ENCODE measurements around the gene TXK.

TXK gene

DNA sequence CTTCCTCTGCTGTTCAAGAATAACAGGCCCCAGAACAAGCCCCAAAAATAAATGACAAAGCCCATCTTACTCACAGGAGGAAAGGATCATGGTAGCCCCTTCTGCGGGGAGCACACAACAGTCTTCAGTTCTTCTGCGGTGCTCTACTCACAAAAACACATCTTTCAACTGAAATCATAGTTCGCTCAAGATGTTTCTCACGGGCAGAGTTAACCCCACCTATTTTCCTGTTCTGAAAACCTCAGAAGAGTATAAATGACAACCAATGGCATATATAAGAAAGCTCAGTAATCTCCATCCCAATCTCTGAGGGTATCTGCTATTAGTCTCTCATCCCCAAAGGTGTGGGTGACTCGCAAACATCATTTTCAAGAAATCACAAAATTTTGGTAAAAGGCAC, at the start of gene TXK:
TXK (minus strand) TSS at position 170 of the 400 bp plus-strand sequence; CDS start at position 90, 80 bp downstream.
- no peak for TF ChIP-seq CTCF (IDR thresholded peaks at IDR 0.05; ENCODE audit: low read depth, low read length, missing control alignments)
- DNase-seq (ENCODE audit: extremely low read depth, low read depth), result no peak
- no peak within 1 kb of the TSS for H3K4me3 ChIP-seq (replicated peaks; ENCODE audit: low read depth, low read length)

GRCh38 chr4:48180234-48180633, 46.2 kb upstream of the TXK start:
- TF ChIP-seq CTCF (IDR thresholded peaks at IDR 0.05; ENCODE audit: low read depth, low read length, missing control alignments), result no peak
- no peak overlapping the region for H3K4me3 ChIP-seq (replicated peaks; ENCODE audit: low read depth, low read length)
- DNase-seq (ENCODE audit: extremely low read depth, low read depth), result no peak

GRCh38 chr4:48178931-48179330, 44.9 kb upstream of the TXK start:
- DNase-seq (ENCODE audit: extremely low read depth, low read depth), result no peak
- TF ChIP-seq CTCF (IDR thresholded peaks at IDR 0.05; ENCODE audit: low read depth, low read length, missing control alignments), result no peak
- no peak overlapping the region for H3K4me3 ChIP-seq (replicated peaks; ENCODE audit: low read depth, low read length)

- TF ChIP-seq CTCF (IDR thresholded peaks at IDR 0.05; ENCODE audit: low read depth, low read length, missing control alignments), result no peak
- H3K4me3 ChIP-seq (replicated peaks; ENCODE audit: low read depth, low read length), result no peak overlapping the region
These were observed 41.8 kb upstream of the TXK start for GRCh38 chr4:48175806-48176205.

DNA sequence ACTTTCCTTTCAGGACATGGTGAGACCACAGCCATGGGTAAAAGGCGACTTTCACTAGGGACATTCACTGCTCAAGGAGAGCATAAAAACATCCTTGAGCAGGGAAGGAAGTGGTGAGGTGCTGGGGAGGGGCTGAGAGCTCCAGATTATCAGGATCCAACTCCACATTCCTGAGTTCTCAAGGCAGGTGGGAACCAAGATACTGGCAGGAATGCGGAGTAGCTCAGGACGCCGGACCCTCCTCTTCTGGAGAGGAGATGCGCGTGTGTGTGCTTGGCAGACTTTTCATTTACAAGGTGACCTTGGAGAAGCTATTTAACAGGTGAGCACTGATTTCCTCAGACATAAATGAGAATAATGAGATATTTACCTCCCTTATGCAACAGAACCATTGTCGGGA, 41.3 kb upstream of the TXK start:
- TF ChIP-seq CTCF (IDR thresholded peaks at IDR 0.05; ENCODE audit: low read depth, low read length, missing control alignments), result no peak
- DNase-seq (ENCODE audit: extremely low read depth, low read depth), result no peak
- H3K4me3 ChIP-seq (replicated peaks; ENCODE audit: low read depth, low read length), result no peak overlapping the region

More at GRCh38 chr4:48175806-48176205, 41.8 kb upstream of the TXK start:
- no peak for DNase-seq (ENCODE audit: extremely low read depth, low read depth)

DNA sequence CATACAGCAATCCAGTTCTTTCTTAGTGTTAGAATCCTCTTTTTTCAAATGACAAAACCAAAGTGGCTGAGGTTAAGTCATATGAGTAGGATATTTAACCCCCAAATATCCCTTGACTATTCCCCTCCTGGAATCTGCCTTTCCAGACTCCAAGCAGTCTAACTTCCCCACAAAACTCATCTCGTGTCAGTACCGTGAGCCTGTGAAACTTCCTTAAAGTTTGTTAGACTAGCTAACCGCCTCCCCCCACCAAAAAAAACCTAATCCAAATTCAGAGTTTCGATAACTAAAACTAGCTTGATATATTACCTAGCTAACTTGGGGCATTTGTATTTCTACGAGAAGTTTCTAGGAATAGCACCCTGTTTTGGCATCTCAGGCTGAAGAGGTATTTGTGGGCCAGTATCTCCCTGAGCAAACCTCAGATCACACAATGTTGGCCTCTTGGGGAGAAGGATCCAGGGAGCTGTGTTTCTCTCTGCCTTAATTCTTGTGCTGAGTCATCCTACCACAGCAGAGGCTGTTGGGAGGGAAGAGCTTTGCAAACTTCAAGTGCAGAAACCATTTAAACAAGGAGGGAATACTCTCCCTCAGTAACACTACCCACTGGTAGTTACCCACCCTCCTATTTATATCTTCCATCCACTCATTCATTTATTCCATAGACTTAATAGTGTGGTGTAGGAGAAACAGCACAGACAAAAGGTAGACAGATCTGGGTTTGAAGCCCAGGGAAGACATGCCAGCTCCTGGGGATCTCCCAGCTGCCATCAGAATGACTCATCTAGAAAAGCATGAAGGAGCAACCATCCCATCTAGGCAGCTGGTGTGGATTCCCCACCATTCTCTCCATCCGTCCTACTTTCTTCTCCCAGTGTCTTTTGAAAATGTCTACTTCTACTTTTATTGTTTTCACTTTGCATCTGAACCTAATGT, 39.3 kb upstream of the TXK start:
- DNase-seq (ENCODE audit: extremely low read depth, low read depth), result no peak
- H3K4me3 ChIP-seq (replicated peaks; ENCODE audit: low read depth, low read length), result no peak overlapping the region
- no peak for TF ChIP-seq CTCF (IDR thresholded peaks at IDR 0.05; ENCODE audit: low read depth, low read length, missing control alignments)
